HCT116 (cell line): ENCODE data around the gene LAPTM4A. TPM values are rescaled to one million over a fixed set of nuclear protein-coding genes. Genes with fewer than 3 reads are reported as not detected.

Experiments
- ATAC-seq: fragments of 200-7000 bp; cut with Tn5 transposase; 2 replicates; pipeline ENCODE4 v1.9.1; 2020; ENCODE audit warnings: mild to moderate bottlenecking, moderate library complexity
- BruUV-seq: library from RNA; stranded (reverse); fragments of 400-500 nt; replicated peaks from 2 replicates; lab custom pipeline; 2021; lab: Mats Ljungman, UMichigan
- CTCF ChIA-PET: fragments of 300-600 bp; sonication (Branson Sonifier 250); formaldehyde crosslinking; loops from one replicate; lab custom pipeline; 2021; ENCODE audit warnings: antibody characterized with exemption; lab: Charles Lee
- POLR2A ChIA-PET: fragments of 300-600, 350-600 bp; sonication (Branson Sonifier 250); formaldehyde crosslinking; loops from one replicate; lab custom pipeline; 2021; ENCODE audit warnings: antibody characterized with exemption; lab: Charles Lee
- RAD21 ChIA-PET, 2 experiments: fragments of 300-600 bp; sonication (Branson Sonifier 250); formaldehyde crosslinking; loops; one replicate each; lab custom pipeline; 2023; ENCODE audit warnings: low total read pairs in 2 of 2; ENCODE audit not compliant: uncharacterized antibody in 2 of 2, unreplicated experiment in 2 of 2, low non-redundant PET in 1 of 2; lab: Charles Lee
- DNase-seq: peaks from one replicate; pipeline ENCODE4 v3.0.0-alpha.2; 2010; ENCODE audit warnings: low read depth, low spot score
- H2AFZ ChIP-seq: fragments of 200-600 bp; shearing (Covaris generic), sonication (generic); 2 replicates; pipeline ENCODE4 v1.6.1; 2017; ENCODE audit warnings: low read depth, mixed run types, mixed read lengths, antibody characterized with exemption, low read length; ENCODE audit not compliant: poor library complexity, severe bottlenecking
- H3K27ac ChIP-seq: 2 replicates; pipeline ENCODE4 v1.5.1; 2012; ENCODE audit warnings: low read depth, low read length
- H3K27me3 ChIP-seq: fragments of 200-600 bp; sonication (generic); 2 replicates; pipeline ENCODE4 v1.6.1; 2016; ENCODE audit warnings: mixed run types, low read length, mixed read lengths; ENCODE audit not compliant: insufficient read depth
- H3K36me3 ChIP-seq, 2 experiments: fragments of 200-500 bp in 1 of 2; fragments of 200-600 bp in 1 of 2; sonication (Bioruptor generic) in 1 of 2; sonication (generic) in 1 of 2; 2 replicates each; pipeline versions ENCODE4 v1.5.1 to v1.6.1; 2014 to 2016; ENCODE audit warnings: low read length in 2 of 2, inconsistent platforms in 1 of 2, mixed read lengths in 1 of 2, mixed run types in 1 of 2; ENCODE audit not compliant: insufficient read depth in 2 of 2, control insufficient read depth in 1 of 2
- H3K4me1 ChIP-seq, 2 experiments: fragments of 200-600 bp in 1 of 2; sonication (generic) in 1 of 2; 2 replicates each; pipeline versions ENCODE4 v1.5.1 to v1.6.1; 2012 to 2017; ENCODE audit warnings: low read length in 2 of 2, inconsistent platforms in 1 of 2, mild to moderate bottlenecking in 1 of 2, mixed read lengths in 1 of 2, mixed run types in 1 of 2, moderate library complexity in 1 of 2; ENCODE audit not compliant: insufficient read depth in 2 of 2, control insufficient read depth in 1 of 2
- H3K4me2 ChIP-seq: fragments of 200-600 bp; sonication (generic); 2 replicates; pipeline ENCODE4 v1.6.1; 2017; ENCODE audit warnings: mixed run types, low read length, mixed read lengths
- H3K4me3 ChIP-seq, 2 experiments: fragments of 200-600 bp in 1 of 2; sonication (generic) in 1 of 2; replicated peaks in 1 of 2; 2 replicates each; pipeline ENCODE4 v1.5.1; 2011 to 2016; ENCODE audit warnings: low read length in 2 of 2, control low read depth in 1 of 2, low read depth in 1 of 2, mild to moderate bottlenecking in 1 of 2, mixed read lengths in 1 of 2, mixed run types in 1 of 2
- H3K79me2 ChIP-seq: fragments of 200-600 bp; sonication (generic); 2 replicates; pipeline ENCODE4 v1.6.1; 2017; ENCODE audit warnings: mild to moderate bottlenecking, mixed run types, low read length, moderate library complexity, mixed read lengths; ENCODE audit not compliant: insufficient read depth
- H3K9ac ChIP-seq: fragments of 200-600 bp; sonication (generic); 2 replicates; pipeline ENCODE4 v1.6.1; 2016; ENCODE audit warnings: low read length, mixed read lengths
- H3K9me2 ChIP-seq: fragments of 200-600 bp; sonication (generic), shearing (Covaris generic); 2 replicates; pipeline ENCODE4 v1.6.1; 2017; ENCODE audit warnings: mixed run types, mild to moderate bottlenecking, moderate library complexity; ENCODE audit not compliant: insufficient read depth
- H3K9me3 ChIP-seq, 2 experiments: fragments of 200-500 bp in 1 of 2; fragments of 200-600 bp in 1 of 2; sonication (Bioruptor generic) in 1 of 2; sonication (generic) in 1 of 2; 2 replicates each; pipeline ENCODE4 v1.6.1; 2014 to 2017; ENCODE audit warnings: low read length in 2 of 2, mixed read lengths in 2 of 2, inconsistent platforms in 1 of 2, low read depth in 1 of 2, mild to moderate bottlenecking in 1 of 2, mixed run types in 1 of 2, moderate library complexity in 1 of 2; ENCODE audit not compliant: control insufficient read depth in 1 of 2, insufficient read depth in 1 of 2
- H4K20me1 ChIP-seq: fragments of 200-600 bp; sonication (generic), shearing (Covaris generic); 2 replicates; pipeline ENCODE4 v1.6.1; 2017; ENCODE audit warnings: mixed run types, mild to moderate bottlenecking, moderate library complexity; ENCODE audit not compliant: insufficient read depth
- CBX3 ChIP-seq: IDR thresholded peaks from 2 replicates; pipeline ENCODE4 v1.6.1; 2012; ENCODE audit warnings: low read depth
- CEBPB ChIP-seq: IDR thresholded peaks from 2 replicates; pipeline ENCODE4 v1.6.1; 2012; ENCODE audit warnings: low read depth
- EGR1 ChIP-seq: IDR thresholded peaks from 2 replicates; pipeline ENCODE4 v1.6.1; 2012; ENCODE audit warnings: low read depth
- EZH2 ChIP-seq: fragments of 200-600 bp; sonication (generic); IDR thresholded peaks from 2 replicates; pipeline ENCODE4 v1.6.1; 2017; ENCODE audit warnings: antibody characterized with exemption, mixed run types
- FOSL1 ChIP-seq: IDR thresholded peaks from 2 replicates; pipeline ENCODE4 v1.6.1; 2012; ENCODE audit warnings: low read depth
- JUND ChIP-seq: IDR thresholded peaks from 2 replicates; pipeline ENCODE4 v1.6.1; 2012
- POLR2A ChIP-seq: IDR thresholded peaks from 2 replicates; pipeline ENCODE4 v1.7.0; 2011; ENCODE audit warnings: borderline replicate concordance; ENCODE audit not compliant: insufficient read depth, insufficient read length; ENCODE audit errors: extremely low read depth
- REST ChIP-seq: IDR thresholded peaks from 2 replicates; pipeline ENCODE4 v1.6.1; 2012; ENCODE audit warnings: low read depth
- SIN3A ChIP-seq: IDR thresholded peaks from 2 replicates; pipeline ENCODE4 v1.6.1; 2012; ENCODE audit warnings: low read depth
- SP1 ChIP-seq: IDR thresholded peaks from 2 replicates; pipeline ENCODE4 v1.6.1; 2012; ENCODE audit warnings: low read depth
- SRF ChIP-seq: IDR thresholded peaks from 2 replicates; pipeline ENCODE4 v1.6.1; 2012; ENCODE audit warnings: low read depth
- YY1 ChIP-seq: IDR thresholded peaks from 2 replicates; pipeline ENCODE4 v1.6.1; 2011; ENCODE audit warnings: low read length, low read depth, moderate library complexity, mild to moderate bottlenecking; ENCODE audit not compliant: insufficient replicate concordance; ENCODE audit errors: extremely low read depth
- ZFX ChIP-seq: fragments of 450-650 bp; IDR thresholded peaks from 2 replicates; pipeline ENCODE4 v1.6.1; 2017
- intact Hi-C: fragments of 100-400 bp; cut with micrococcal nuclease; formaldehyde crosslinking; loops from 2 replicates; pipeline ENCODE4 v1.10.0; 2022
- total RNA-seq: library from RNA; stranded (reverse); gene quantifications from one replicate; pipeline ENCODE4 v1.2.1, GENCODE V29; 2021; ENCODE audit not compliant: unreplicated experiment
- TF ChIP-seq, protein P1 (sequence below): IDR thresholded peaks from 2 replicates; pipeline ENCODE4 v1.6.1; 2011; ENCODE audit warnings: mild to moderate bottlenecking, low read length, moderate library complexity; ENCODE audit not compliant: insufficient replicate concordance; ENCODE audit errors: extremely low read depth

The LAPTM4A gene
- total RNA-seq, 1 experiment from 2014 or later = 84.5 TPM

- intact Hi-C loops = no loop called here
Measured at GRCh38 chr2:20061940-20062339, 10.5 kb upstream of the LAPTM4A start.

More at GRCh38 chr2:20061940-20062339, 10.5 kb upstream of the LAPTM4A start:
- no peak for TF ChIP-seq CBX3
- TF ChIP-seq EZH2 = no peak
- TF ChIP-seq ZFX = no peak
- TF ChIP-seq, protein P1, sequence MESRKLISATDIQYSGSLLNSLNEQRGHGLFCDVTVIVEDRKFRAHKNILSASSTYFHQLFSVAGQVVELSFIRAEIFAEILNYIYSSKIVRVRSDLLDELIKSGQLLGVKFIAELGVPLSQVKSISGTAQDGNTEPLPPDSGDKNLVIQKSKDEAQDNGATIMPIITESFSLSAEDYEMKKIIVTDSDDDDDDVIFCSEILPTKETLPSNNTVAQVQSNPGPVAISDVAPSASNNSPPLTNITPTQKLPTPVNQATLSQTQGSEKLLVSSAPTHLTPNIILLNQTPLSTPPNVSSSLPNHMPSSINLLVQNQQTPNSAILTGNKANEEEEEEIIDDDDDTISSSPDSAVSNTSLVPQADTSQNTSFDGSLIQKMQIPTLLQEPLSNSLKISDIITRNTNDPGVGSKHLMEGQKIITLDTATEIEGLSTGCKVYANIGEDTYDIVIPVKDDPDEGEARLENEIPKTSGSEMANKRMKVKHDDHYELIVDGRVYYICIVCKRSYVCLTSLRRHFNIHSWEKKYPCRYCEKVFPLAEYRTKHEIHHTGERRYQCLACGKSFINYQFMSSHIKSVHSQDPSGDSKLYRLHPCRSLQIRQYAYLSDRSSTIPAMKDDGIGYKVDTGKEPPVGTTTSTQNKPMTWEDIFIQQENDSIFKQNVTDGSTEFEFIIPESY = no peak
- TF ChIP-seq POLR2A = no peak
- TF ChIP-seq SIN3A = no peak
- no peak for TF ChIP-seq SRF
- TF ChIP-seq REST = no peak
- no peak for TF ChIP-seq FOSL1
- TF ChIP-seq CEBPB = no peak
- no peak for TF ChIP-seq YY1
- TF ChIP-seq SP1 = no peak
- TF ChIP-seq EGR1 = no peak
- TF ChIP-seq JUND = no peak
- BruUV-seq = no TSS peak
- Histone ChIP-seq H3K9me3 (no peaks in the 10 kb centered on the region), H3K9ac (no peak overlapping the region), H3K4me2 (no peak overlapping the region), H3K27ac (no peak overlapping the region), H3K27me3 (no peaks in the 10 kb centered on the region), H3K36me3 (no peaks in the 10 kb centered on the region), H4K20me1 (no peaks in the 10 kb centered on the region), H3K4me1 (peaks cover 0 to 10% of the 10 kb centered on the region in 2 experiments; a peak in 3 of 4 replicates), H2AFZ (no peak overlapping the region), H3K4me3 (no peak overlapping the region), H3K9me2 (no peaks in the 10 kb centered on the region), H3K79me2 (no peaks in the 10 kb centered on the region)
- POLR2A ChIA-PET = interaction anchor here (1.7 kb wide), 1 partner anchor 9 kb away, joined by 4 read pairs; no protein-coding TSS in a partner anchor
- CTCF ChIA-PET = interaction anchor here (0.8 kb wide), 1 partner anchor 9 kb away, joined by 4 read pairs; no protein-coding TSS in a partner anchor
- no peak for DNase-seq
- no peak for ATAC-seq
- RAD21 ChIA-PET = no interaction called here
